IPS DF 4.7 (cell line): Measurements from ENCODE around the gene MLKL.
"Not testable (repeated sequence)": the region's sequence is repeated elsewhere in the genome, so short reads cannot be mapped to it uniquely, and the experiment has no call there.

ENCODE experiments used
- DNase-seq: peaks from one replicate; pipeline ENCODE4 v3.0.0-alpha.2; 2013; ENCODE audit warnings: low spot score; ENCODE audit errors: extremely low read depth

Gene MLKL

DNA sequence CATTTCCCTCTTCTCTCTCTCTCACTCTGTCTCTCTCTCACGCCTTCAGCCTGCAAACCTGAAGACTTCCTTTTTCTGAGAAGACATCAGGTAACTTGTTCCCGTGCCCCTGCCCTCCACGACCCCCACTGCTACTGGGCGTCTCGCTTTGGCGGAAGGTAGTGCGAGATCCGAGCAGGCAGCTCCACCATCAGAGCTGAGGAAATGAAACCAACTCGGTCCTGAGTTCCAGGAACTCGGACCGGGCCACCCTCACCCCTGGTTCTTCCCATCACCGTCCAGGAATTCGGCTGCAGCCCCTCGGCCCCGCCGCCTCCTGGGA lies 585 bp downstream of the MLKL start:
- DNase-seq, result no peak

DNA sequence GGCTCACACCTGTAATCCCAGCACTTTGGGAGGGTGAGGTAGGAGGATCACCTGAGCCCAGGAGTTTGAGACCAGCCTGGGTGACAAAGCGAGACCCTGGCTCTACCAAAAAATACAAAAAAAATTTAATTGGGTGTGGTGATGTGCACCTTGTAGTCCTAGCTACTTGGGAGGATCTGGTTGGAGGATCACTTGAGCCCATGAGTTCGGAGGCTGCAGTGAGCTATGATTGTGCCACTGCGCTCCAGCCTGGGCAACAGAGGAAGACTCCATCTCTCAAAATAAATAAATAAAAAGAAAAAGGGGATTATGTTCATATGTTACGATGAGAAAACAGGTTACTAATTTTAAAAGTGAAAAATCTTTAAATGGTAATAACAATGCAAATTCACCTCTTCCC lies 996 bp downstream of the MLKL start:
- DNase-seq, result no peak

DNA sequence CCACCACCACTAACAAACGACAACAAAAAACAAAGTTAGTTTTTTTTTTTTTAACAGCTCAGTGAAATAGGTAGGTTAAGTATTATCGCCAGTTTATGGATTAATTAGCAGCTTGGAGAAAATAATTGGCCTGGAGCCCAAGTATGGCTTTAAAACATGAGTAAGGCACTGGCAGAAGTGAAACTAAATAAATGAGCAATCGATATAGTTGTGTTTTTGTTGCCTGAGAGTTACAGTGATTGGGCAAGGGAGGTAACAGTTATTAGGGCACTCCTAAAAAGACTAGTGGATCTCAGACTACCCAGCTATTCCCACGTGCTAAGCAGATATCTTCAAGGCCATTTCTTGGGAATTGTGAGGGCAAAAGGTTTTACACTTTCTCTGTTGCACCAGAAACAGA lies 2.4 kb downstream of the MLKL start:
- no peak for DNase-seq

DNA sequence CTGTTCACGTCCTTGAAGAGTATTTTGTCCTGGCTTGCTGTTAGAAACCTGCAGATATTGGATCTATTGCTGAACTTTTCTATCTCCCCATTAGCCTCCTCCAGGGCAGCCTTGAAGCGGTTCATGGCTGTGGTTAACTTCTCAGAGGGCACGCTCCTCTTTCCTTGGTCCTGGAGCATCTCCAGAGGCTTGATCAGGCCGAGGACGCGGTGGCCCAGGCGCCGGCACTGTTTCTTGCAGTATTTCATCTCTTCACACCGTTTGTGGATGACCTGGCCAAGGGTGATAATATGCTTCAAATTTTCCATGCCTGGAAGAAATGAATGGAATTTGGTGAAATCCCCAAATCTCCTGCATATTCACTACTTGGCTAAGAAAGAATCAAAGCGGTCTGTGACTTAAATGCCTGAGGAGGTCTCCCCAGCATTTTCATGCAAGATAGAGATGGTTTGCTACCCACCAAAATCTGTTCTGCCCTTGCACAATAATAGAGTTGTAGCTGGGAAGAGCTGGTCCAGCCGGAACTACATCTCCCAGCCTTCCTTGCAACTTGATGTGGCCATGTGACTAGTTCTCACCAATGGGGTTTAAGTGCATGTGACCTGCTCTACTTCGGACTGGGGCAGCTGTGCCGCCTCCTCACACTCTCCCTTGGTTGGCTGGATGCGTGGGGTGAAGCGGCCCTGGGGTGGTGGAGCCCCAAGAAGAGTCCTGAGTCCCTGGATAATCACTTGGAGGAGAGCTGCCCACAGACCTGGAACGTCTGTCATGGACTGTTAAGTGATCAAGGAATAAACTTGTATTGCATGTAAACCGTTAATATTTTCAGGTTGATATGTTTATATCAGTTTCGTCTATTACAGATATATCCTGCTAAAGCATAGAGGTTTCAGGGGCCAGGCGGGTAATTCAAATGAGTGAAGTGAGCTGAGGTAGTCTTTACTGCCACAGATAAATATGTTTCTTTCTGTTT lies 4.9 kb downstream of the MLKL start:
- DNase-seq, result peak; percentile 79

DNA sequence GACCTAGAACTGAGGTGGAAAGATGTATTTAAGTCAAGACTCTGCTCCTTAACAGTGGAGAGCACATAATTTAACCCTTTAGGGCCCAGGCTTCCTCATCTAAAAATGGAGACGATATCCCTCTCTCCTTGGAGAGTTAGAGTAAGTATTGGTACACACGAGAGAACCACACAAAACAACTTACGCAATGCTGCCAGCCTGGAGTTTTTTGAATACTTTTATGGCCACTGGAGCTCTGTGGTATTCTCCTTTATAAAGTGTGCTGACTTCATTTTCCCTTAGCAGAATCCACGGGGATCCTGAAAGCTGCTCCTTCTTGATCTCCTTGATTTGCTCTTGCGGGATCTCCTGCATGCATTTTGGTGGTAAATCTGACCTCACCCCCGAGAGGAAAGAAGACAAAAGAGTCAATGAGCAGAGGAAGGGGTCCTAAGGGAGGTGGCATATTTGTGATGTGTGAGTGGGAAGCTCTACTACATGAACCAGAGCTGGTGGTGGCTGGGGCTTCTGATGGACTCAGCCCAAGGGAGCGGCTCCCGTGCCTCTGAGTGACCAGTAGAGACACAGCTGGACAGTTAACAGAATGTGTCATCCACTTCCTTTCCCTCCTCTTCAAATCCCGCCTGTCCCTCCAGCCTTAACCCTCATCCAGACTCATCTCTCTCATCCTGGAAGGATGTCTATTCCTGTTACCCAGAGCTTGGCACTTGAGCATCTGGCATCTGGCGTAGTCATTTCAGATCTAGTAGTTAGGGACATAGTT lies 9.4 kb downstream of the MLKL start:
- DNase-seq, result no peak

DNA sequence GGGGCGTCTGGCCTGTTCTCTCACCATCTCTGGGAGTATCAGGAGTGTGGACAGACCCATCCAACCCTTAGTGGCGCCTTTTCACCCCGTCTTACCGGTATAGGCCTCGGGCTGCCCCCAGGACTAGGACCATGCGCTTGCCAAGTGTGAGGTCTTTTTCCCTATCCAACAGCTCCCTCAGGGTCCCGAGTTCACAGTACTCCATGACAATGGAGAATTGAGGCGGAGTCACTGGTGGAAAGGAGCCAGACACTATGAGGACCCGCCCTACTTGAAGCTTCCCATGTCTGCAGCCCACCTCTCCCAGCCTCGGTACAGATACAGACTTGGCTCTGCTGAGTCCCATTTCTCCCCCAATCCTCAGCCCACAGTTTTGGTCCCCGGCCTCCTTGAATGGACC lies 18.1 kb downstream of the MLKL start:
- no peak for DNase-seq

DNA sequence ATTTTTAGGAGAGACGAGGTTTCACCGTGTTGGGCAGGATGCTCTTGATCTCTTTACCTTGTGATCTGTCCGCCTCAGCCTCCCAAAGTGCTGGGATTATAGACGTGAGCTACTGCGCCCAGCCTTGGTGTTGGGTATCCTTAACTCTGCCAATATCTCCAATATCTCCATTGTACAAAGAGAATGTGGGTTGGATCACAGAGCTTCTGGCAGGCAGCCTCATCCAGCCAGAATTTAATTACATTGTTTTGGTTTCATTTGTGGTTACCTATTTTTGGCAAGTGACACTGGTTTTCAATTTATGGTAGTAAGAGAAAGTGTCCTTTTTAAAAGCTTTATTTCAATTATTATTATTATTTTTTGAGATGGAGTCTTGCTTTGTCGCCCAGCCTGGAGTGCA lies 20.0 kb downstream of the MLKL start:
- no peak for DNase-seq

DNA sequence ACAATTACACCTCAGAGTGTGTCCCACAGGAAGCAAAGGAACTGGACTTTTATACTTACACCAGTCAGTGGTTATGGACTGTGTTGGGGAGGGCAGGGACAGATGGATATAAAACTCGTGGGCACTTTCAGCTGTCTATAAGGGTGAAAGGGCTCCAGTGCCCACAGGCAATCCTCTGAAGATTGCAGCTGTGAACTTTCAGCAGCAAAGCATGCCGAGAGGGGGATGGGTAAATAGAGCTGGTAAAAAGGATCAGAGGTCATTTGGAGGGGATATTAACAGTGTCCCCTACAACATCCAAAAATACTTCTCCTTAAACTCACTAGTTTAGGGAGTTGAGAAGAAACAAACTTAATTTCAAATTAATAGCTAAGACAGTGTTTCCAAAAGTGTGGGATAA lies 20.7 kb downstream of the MLKL start:
- no peak for DNase-seq

DNA sequence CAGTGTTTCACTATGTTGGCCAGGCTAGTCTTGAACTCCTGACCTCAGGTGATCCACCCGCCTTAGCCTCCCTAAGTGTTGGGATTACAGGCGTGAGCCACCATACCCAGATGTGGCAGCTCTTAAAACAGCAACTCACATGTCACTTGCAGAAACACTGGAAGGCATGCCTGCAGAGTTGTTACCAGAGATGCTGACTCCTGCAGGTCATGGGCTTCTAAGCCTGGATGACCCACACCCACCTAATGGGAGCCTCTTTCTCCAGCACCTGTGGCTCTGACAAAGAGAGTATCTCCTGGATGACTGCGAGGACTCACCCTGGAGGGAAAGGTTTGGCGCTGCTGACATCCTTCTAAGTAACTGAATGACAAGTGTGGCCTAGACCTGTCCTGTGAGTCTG lies 22.8 kb downstream of the MLKL start:
- no peak for DNase-seq

DNA sequence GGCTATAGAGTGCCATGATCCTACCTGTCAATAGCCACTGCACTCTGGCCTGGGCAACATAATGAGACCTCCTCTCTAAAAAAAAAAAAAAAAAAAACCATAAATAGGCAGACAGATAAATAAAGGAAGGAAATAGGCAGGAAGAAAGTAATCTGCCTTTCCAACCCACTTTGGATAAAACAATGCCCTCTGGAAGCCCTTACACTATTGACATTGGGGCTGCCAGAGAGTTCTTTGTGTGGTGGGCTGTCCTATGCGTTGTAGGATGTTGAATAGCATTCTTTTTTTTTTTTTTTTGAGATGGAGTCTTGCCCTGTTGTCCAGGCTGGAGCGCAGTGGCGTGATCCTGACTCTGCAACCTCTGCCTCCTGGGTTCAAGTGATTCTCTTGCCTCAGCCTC lies 26.8 kb downstream of the MLKL start:
- no peak for DNase-seq

DNA sequence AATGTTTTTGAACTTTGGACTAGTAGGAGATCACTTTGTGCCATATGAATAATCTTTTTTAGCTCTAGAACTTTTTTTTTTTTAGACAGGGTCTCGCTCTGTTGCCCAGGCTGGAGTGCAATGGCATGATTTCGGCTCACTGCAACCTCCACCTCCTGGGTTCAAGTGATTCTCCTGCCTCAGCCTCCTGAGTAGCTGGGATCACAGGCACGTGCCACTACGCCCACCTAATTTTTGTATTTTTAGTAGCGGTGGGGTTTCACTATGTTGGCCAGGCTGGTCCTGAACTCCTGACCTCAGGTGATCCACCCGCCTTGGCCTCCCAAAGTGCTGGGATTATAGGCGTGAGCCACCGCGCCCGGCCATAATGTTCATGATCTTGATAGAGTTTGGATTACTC lies 31.8 kb downstream of the MLKL start:
- not testable (repeated sequence) for DNase-seq

DNA sequence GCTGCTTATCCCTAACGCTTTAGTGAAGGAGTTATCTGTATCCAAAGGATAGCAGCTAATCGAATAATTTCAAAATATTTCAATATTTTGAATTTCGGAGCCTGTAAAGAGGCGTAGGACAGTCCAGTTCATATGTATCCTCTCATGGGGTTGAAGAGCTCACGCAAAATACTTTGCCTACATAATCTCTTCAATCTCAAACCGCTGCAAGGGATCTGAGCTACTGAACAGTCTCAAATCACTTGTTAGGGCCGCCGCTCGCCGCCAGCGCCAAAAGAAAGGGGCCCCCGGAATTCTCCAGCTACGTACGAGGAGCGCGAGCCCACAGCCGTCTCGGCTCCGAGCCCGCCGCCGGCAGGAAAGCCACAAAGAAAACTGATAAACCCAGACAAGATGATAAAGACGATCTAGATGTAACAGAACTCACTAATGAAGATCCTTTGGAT lies 33.4 kb downstream of the MLKL start:
- no peak for DNase-seq

DNA sequence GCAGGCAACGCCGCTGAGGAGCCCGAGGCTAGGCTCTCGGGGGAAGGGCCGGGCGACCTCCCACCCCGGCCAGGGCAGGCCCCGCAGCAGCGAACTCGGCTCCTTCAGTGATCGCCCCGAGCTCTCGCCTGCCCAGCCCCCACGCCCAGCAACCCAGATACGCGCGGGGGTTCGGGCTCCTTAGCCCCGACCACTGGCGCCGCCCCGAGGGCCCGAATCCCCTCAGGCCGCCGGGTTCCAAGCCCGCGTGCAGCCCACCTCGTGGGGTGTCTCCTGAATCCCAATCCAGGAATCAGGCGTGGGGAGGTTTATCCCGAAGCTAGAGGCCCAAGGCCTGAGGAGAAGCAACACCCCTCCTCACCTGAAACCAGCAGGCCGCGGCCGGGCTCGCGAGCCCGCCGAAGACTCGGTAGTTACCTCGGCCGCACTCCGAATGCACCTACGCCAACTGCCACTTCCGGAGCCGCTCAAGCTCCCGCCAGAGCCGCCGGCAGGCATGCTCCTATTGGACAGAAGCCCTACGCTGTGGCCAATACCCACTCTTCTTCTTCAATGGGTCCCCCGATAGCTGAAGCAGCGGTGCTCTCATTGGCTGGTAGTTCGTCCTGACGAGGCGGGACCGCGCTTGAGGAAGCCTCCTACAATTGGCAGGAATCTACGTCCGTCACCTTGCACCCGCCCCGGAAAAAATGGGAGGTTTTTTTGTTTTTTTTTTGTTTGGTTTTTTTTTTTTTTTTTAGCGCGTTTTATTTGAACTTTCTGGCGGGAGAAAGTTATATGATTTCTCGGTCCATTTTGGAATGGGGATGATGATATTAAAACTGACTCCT lies 34.0 kb downstream of the MLKL start, which contains the start of gene RFWD3:
Gene RFWD3, minus strand, starts transcription at position 453 of the 830 bp plus-strand sequence. CDS start 5,428 bp downstream, outside the sequence.
- DNase-seq, result peak; percentile 96

DNA sequence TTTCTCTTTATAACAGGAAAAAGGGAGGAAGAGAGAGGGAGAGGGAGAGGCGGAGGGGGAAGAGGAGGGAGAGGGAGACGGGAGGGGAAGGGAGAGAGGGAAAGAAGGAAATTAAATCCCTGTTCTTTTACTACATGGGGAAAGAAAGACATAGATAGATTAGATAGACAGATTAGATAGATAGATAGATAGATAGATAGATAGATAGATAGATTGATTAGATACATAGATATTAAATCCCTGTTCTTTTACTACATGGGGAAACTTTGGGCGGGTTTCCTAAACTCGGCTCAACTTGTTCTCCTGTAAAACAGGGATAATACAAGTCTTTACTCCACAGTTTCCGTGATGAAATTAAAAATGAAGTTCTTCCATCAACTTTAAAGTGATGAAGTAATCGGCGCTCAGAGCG lies 34.6 kb downstream of the MLKL start:
- no peak for DNase-seq

DNA sequence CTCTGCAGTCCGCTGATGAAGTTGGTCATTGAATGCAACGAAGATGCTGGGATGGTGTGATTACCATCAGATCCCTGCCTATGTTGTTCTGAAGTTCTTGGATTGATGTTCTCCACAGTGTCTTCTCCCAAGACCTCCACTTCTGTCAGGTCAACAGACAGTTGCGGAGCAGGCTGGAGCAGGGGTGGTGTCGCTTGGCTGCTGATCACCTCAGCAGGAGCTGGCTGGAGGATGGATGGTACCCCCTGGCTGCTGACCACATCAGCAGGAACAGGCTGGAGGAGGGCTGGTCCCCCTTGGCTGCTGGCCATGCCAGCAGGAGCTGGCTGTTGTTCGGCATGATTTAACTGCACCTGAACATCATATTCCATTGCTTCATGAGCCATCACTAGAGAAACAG lies 39.6 kb downstream of the MLKL start:
- no peak for DNase-seq

DNA sequence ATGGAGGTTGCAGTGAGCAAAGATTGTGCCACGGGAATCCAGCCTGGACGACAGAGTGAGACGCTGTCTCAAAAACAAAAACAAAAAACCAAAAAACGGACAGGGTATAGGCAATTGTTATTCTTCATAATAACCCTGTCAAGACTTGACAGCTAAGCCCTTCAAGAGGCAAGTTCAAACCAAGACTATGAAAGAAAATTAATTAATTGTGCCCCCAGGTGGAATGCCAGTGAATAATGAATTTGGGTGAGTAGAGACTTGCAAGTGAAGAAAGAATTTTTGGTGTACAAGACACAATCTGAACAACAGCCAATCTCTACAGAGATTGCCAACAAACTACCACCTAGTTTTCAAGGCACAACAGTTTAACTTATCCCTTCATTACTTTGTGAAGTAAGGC lies 40.3 kb downstream of the MLKL start:
- DNase-seq, result no peak

DNA sequence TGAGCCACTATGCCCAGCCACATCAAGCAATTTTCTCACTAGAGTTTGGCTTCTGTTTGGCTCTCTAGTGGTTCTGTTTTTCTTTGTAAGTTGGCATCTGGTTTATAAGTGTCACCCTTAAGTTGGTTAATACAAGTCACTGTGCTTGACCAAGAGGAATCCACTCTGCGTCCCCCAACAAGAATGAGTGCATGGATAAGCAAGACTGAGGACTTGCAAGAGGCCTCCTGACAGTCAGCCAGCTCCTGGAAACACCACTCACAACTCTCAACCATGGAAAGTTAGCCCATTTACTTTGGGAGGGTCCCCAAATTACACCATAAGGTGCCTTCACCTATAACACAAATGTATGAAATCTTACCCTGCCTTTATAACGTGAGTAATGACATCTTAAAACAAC lies 41.6 kb downstream of the MLKL start:
- DNase-seq, result no peak

DNA sequence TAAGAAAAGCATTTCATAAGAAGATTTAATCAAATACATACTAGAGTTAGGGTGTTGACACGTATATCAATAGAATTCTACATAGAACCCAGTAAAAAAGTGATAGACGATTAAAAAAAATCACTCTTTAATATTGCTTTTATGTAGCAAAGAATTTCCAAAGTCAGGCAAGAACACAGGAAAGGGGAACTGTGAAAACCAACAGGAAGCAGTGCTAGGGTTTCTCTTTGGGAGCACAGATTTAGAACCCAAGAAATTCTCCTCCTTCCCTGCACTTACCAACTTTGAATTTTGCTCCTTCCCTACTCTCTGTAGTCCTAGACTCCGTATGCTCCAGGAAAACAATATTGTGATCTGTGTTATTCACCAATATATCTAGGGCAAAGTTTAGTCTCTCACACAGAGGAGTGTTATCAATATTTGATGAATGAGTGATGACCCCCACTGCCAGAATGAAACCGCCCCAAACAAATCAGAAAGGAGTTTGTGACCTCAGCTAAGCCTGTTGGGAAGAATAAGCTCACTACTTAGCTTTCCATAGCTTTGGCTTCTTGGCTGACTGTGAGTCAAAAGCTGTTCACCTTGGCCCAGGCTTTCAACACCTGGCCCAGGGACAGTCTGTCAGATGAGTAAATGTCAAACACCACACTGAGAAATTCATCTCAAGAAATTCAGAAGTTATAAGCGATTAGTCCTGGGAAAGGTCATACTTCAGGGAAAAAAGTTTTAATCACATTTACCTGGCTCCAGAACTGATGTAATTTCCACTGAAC lies 42.6 kb downstream of the MLKL start:
- DNase-seq, result no peak

DNA sequence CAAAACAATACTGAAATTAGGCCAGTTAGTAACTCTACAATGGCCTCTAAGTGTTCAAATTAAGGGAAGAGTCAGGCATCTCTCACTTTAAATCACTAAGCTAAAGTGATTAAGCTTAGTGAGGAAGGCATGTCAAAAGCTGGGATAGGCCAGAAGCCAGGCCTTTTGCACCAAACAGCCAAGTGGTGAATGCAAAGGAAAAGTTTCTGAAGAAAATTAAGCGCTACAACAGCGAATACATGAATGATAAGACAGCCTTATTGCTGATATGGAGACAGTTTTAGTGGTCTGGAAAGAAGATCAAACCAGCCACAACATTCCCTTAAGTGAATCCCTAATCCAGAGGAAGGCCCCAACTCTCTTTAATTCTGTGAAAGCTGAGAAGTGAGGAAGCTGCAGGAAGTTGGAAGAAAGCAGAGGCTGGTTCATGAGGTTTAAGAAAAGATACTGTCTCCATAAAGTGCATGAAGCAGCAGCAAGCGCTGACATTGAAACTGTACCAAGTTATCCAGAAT lies 46.1 kb downstream of the MLKL start:
- DNase-seq, result no peak

DNA sequence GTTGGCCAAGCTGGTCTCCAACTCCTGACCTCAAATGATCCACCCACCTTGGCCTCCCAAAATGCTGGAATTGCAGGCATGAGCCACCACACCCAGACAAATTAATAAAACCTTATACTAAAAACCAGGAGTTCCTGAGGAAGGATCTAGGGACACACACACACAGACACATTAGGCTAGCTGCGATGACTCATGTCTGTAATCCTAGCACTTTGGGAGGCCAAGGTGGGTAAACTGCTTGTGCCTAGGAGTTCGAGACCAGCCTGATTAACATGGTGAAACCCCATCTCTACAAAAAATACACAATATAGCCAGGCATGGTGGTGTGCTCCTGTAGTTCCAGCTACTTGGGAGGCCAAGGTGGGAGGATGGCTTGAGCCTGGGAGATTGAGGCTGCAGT lies 47.8 kb downstream of the MLKL start:
- not testable (repeated sequence) for DNase-seq

DNA sequence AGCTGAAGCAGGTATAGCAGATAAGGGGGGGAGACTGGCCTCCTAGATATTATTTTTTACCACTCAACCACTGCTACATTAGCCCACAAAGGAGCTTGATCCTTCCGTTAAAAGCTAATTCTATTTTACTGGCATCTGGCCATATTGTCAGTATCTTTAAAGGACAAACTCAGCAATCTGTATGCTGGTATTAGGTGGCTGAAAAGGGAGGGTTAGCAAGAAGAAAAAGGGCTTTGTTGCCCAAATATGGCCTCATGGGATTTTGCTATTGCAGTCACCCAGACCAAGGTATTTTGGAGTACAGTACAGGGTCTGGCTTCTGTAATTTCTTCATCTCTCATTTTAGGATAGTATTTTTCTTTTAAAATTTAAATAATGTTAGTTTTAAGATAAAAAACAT lies 48.4 kb downstream of the MLKL start:
- DNase-seq, result no peak
